Stimulated activated CD8-positive, alpha-beta memory T cell treated with anti-CD3 and anti-CD28 coated beads, Interleukin-2, amount 100 ng/mL, for 48 hours (primary cell): ENCODE results near the gene VPS35.
A peak's percentile ranks its signal among the peaks of the same experiment; 100 is the strongest.
"Not testable (repeated sequence)": the region's sequence is repeated elsewhere in the genome, so short reads cannot be mapped to it uniquely, and the experiment has no call there.

Experiments
- DNase-seq, 2 donors: peaks; one replicate each; pipeline ENCODE4 v3.0.0-alpha.2; 2020; ENCODE audit warnings: low read depth in 2 of 2

VPS35 gene

DNA sequence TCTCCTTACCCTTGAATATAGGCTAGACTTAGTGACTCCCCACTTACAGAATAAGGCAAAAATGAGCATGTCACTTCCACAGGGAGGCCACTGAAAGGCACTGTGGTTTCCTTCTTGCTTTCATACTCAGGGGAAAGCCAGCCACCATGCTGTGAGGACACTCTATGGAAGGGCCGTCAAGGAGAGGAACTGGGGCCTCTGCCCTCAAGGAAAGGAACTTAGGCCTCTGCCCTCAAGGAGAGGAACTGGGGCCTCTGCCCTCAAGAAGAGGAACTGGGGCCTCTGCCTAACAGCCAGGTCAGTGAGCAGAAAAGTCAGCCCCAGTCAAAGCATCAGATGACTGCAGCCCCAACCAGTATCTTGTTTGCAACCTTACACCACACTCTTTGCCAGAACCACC is 30.1 kb downstream of the VPS35 start:
- DNase-seq = peak in 1 of 2 donors; percentile 3

DNA sequence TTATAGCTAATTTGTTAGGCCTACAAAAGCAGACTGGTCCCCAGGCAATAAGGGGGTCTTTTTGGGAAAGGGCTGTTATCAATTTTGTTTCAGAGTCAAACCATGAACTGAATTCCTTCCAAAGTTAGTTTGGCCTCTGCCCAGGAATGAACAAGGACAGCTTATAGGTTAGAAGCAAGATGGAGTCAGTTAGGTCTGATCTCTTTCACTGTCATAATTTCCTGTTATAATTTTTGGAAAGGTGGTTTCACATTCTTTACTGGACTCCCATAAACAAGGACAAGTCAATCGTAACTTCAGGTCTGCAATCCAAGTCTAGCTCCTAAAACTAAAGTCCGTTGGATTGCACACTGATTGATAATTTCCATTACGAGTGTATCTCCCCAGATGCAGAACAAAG is 37.7 kb downstream of the VPS35 start:
- no peak for DNase-seq

DNA sequence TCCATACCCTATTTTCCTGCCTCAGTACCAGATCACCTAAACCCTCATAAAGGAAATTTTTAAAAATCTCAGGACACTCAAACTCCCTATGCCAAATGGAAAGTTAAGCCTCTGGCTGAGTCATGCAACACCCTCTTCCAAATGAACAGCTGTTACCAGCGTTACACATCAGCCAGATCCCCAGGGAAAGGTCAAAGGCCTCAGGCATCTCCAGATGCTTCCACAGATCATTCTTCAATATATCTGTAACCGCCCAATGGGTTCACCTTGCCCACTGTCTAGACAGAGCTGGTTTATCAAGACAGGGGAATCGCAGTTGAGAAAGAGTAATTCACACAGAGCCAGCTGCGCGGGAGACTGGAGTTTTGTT is 38.7 kb downstream of the VPS35 start:
- no peak for DNase-seq

- DNase-seq = no peak
These were observed 39.3 kb downstream of the VPS35 start for GRCh38 chr16:46649588-46650253.

GRCh38 chr16:46648656-46649055 is 40.3 kb downstream of the VPS35 start:
- DNase-seq = no peak

DNA sequence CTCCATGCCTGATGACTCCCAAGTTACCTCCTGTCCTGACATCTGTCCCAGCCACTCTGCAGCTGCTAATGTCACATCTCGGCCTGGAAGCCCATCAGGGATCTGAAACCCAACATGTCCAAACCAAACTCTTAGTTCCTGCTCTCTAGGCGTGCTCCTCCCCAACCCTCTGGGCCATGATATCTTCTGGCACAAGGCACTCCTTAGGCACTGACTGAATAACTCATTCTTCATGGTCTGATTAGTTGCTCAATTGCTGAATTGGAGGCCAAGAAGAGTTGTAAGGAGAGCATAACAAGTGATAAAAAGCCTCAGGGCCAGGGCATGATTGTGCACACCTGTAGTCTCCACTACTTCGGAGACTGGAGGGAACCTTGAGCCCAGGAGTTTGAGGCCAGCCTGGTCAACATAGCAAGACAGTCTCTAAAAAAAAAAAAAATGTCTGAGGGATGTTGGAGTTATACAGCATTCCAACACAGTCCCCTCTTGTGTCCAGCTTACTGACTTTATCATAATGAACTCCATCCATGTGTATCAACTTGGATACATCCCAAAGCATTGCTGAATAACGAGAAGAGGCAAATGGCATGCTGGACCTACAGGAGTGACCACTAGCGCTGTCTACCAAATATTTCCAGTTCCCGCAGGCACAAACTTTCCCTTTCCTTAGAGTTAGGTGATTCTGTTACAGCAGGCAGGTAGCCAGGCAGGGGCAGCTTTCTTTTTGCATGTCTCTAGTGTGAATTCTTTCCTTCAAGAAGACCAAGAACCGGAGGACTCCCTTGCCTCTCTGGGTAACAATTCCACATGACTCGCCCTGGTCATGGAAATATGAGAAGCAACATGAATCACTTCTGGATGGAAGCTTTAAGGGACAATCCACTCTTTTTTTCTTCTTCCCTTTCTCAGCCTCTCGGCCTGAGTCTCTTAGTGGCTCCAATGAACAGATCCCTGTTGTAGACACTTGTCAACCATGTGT is 49.7 kb downstream of the VPS35 start:
- DNase-seq = no peak

- no peak for DNase-seq
These were observed 55.9 kb downstream of the VPS35 start for GRCh38 chr16:46632778-46633733.

- DNase-seq = no peak
These were observed 59.4 kb downstream of the VPS35 start for GRCh38 chr16:46629331-46630219.

GRCh38 chr16:46627746-46628145 is 61.2 kb downstream of the VPS35 start:
- no peak for DNase-seq

DNA sequence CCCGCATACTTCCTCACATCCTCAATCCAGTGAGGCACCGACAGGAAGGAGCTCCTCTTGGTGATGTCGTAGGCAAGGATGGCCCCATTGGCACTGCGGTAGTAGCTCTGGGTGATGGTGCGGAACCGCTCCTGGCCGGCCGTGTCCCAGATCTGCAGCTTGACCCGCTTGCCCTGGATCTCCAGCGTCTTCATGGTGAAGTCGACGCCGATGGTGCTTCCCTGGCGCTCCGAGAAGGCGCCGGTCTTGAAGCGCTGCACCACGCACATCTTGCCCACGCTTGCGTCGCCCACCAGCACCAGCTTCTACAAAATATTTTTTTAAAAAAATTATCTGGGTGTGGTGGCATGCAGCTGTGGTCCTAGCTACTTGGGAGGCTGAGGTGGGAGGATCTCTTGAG is 62.3 kb downstream of the VPS35 start:
- DNase-seq = not testable (repeated sequence)

DNA sequence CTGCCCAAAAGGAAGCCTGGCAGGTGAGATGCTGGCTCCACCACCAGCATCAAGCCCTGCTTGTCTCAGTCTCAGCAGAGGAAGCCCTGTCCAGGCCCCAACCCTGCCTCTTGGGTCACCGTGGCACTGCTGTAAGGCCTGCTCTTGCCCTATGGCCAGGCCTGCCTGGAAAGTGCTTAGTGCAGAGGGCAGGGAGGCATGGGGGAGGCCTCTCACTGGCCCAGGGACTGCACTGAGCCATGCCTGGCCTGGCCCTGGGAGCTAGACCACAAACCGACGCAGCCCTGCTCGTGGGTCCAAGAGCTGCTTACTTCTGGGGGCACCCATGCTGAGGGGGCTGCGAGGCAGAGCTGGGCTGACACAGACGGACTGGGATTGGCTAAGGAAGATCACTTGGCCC is 64.1 kb downstream of the VPS35 start:
- DNase-seq = not testable (repeated sequence)

DNA sequence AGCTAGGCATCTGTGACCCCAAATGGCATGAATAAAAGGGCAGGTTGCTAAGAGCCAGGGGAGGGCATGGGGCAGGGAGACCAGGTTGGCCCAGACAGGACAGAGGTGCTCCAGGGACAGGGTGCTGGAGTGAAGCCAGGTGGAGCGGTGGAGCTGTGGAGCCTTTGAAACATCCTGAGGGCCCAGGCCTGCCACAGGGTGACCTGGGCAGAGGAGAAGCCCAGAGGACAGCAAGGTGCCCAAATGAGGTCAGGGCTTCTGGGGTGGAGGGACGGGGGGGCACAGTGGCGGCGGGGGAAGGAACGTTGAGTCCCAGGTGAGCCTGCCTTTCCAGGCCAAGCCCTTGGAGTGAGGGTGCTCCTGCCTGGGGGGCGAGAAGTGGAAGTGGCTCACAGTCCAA is 65.3 kb downstream of the VPS35 start:
- not testable (repeated sequence) for DNase-seq

- DNase-seq = not testable (repeated sequence)
These were observed 65.7 kb downstream of the VPS35 start for GRCh38 chr16:46623246-46623645.

- no peak for DNase-seq
These were observed 66.9 kb downstream of the VPS35 start for GRCh38 chr16:46621934-46622676.

DNA sequence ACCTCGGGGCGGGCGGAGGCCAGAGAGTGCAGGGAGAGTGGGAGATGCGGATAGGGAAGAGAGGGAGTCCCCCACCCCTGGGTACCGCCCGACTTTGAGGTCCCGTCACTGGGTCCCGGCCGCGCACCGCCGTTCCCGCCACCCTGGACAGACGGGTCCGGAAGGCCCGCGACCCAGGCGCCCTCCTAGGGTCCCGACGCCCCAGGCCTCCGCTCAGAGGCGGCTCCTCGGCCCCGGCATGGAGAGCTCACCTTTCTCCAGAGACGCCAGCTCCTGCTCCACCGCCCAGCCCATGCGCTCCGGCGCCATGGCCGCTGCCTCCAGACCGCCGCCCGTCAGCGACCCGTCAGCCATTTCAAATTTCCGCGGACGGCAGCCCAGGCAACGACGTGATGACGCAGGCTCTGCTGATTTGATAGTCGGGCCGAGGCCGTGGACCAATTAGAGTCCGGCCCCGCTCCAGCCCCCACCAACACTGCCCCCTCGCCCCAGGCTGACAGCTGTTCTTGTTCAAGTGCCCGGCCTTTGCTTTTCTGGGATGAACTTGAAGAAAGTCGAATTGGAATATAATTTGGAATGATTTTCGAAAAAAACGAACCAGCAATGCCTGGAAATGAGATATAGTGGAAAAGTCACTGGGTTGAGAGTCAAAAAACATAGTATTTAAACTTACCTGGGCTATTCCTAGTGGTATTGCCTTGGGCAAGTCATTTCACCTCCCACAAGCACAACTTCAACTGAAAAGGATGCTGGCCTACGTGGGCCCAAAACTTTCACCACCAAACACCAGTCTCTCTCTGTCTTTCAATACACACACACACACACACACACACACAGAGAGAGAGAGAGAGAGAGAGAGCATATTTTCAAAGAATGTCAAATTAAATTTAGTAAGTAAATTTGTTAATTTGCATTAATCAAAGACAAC is 67.7 kb downstream of the VPS35 start, which contains the start of gene SHCBP1:
Gene SHCBP1, minus strand, starts transcription at position 374 of the 928 bp plus-strand sequence. Its CDS starts 20 bp downstream, at position 354.
- peak; percentile 70 to 80 for DNase-seq

- no peak for DNase-seq
These were observed 68.5 kb downstream of the VPS35 start for GRCh38 chr16:46620266-46621005.

DNA sequence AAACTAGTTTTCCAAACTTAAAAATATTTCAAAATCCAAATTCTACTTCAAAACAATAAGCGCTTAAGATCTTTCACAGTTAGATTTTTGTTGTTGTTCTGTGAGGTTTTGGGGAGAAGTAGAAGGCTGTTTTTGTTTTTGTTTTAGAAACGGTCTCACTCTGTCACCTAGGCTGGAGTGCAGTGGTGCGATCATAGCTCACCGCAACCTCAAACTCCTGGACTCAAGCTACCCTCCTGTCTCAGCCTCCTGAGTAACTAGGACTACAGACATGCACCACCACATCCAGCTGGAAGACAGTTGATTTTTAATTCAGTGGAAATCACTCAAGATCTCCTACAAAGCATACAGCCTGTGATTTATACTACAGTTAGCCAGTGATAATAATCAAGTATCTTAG is 70.5 kb downstream of the VPS35 start:
- DNase-seq = no peak

GRCh38 chr16:46614006-46614405 is 75.0 kb downstream of the VPS35 start:
- no peak for DNase-seq
